GM12878 (cell line): Measurements from ENCODE around the gene IL22RA2. TPM values are rescaled to one million over a fixed set of nuclear protein-coding genes. Genes with fewer than 3 reads are reported as not detected.

ENCODE experiments used
- BACH1 ChIP-seq: fragments of 450-650 bp; IDR thresholded peaks from 2 replicates; pipeline ENCODE4 v1.6.1; 2017; ENCODE audit warnings: mild to moderate bottlenecking, borderline replicate concordance
- CBX5 ChIP-seq: sonication (generic); IDR thresholded peaks from 2 replicates; pipeline ENCODE4 v1.6.1; 2016; ENCODE audit warnings: low read depth, moderate library complexity, mild to moderate bottlenecking, inconsistent platforms
- EZH2 ChIP-seq: IDR thresholded peaks from 2 replicates; pipeline ENCODE4 v1.6.1; 2012; ENCODE audit warnings: low read depth, mild to moderate bottlenecking, control low read depth, inconsistent platforms, low read length, borderline replicate concordance; ENCODE audit not compliant: control insufficient read depth
- IKZF2 ChIP-seq, 2 experiments: fragments of 450-650 bp; IDR thresholded peaks; 2 replicates each; pipeline ENCODE4 v1.6.1; 2017; ENCODE audit warnings: mild to moderate bottlenecking in 2 of 2, moderate library complexity in 2 of 2
- KLF5 ChIP-seq: fragments of 450-650 bp; IDR thresholded peaks from 2 replicates; pipeline ENCODE4 v1.6.1; 2014; ENCODE audit warnings: mild to moderate bottlenecking; ENCODE audit not compliant: partially characterized antibody
- MYC ChIP-seq: IDR thresholded peaks from 2 replicates; pipeline ENCODE4 v1.6.1; 2011; ENCODE audit warnings: mild to moderate bottlenecking, low read length, moderate library complexity, inconsistent platforms; ENCODE audit not compliant: insufficient read depth, insufficient replicate concordance, insufficient read length, severe bottlenecking
- NBN ChIP-seq: fragments of 450-650 bp; IDR thresholded peaks from 2 replicates; pipeline ENCODE4 v1.6.1; 2016
- NFYA ChIP-seq: IDR thresholded peaks from 2 replicates; pipeline ENCODE4 v1.6.1; 2011; ENCODE audit warnings: low read depth, mild to moderate bottlenecking, low read length, improper control_type of control experiment, borderline replicate concordance
- NR2F1 ChIP-seq: fragments of 450-650 bp; conservative IDR thresholded peaks from 2 replicates; pipeline ENCODE4 v1.6.1; 2017; ENCODE audit warnings: mild to moderate bottlenecking
- RAD21 ChIP-seq: IDR thresholded peaks from 2 replicates; pipeline ENCODE4 v1.6.1; 2011; ENCODE audit warnings: mild to moderate bottlenecking, low read depth, low read length, moderate library complexity; ENCODE audit not compliant: insufficient read depth
- RBBP5 ChIP-seq: fragments of 200-600 bp; sonication (generic); conservative IDR thresholded peaks from 2 replicates; pipeline ENCODE4 v1.6.1; 2016
- TAF1 ChIP-seq: IDR thresholded peaks from 2 replicates; pipeline ENCODE4 v1.6.1; 2011; ENCODE audit warnings: mild to moderate bottlenecking, low read depth, low read length, borderline replicate concordance
- polyA plus RNA-seq, 11 experiments: library from polyadenylated mRNA; depleted of rRNA in 4 of 11; unstranded in 6 of 11; stranded (reverse) in 5 of 11; fragments of >200 nt; fragmentation: Nextera tagmentation in 4 of 11; fragmentation: Illumina TruSeq in 1 of 11; extraction: Ambion mirVana in 4 of 11; extraction: Trizol in 1 of 11; gene quantifications; 1 replicate in 1 of 11; 2 replicates in 10 of 11; pipeline versions ENCODE4 v1.2.1 to v1.2.3, GENCODE V29; 2011 to 2016; ENCODE audit warnings: inconsistent platforms in 2 of 11, missing spikeins in 2 of 11, low read depth in 1 of 11
- total RNA-seq, 4 experiments: library from RNA; depleted of rRNA in 3 of 4; stranded (reverse); fragments of >200 nt in 3 of 4; fragmentation: Illumina TruSeq in 1 of 4; extraction: Trizol in 1 of 4; gene quantifications; 2 replicates each; pipeline versions ENCODE4 v1.2.1 to v1.2.3, GENCODE V29; 2013 to 2021
- TF ChIP-seq, protein P1 (sequence below): IDR thresholded peaks from 2 replicates; pipeline ENCODE4 v1.6.1; 2012; ENCODE audit warnings: low read length, inconsistent platforms
- TF ChIP-seq, protein P2 (sequence below): fragments of 450-650 bp; formaldehyde crosslinking; IDR thresholded peaks from 2 replicates; pipeline ENCODE4 v1.4.0; 2022; ENCODE audit warnings: mild to moderate bottlenecking, moderate library complexity
- TF ChIP-seq, protein P3 (sequence below), 3 experiments: IDR thresholded peaks in 2 of 3; conservative IDR thresholded peaks in 1 of 3; 2 replicates each; pipeline ENCODE4 v1.5.1; 2011; ENCODE audit warnings: low read depth in 3 of 3, low read length in 3 of 3, mild to moderate bottlenecking in 3 of 3, control low read depth in 2 of 3, moderate library complexity in 2 of 3, inconsistent platforms in 1 of 3, mixed read lengths in 1 of 3; ENCODE audit not compliant: control insufficient read depth in 2 of 3, insufficient read depth in 1 of 3; ENCODE audit errors: extremely low read depth in 1 of 3
- TF ChIP-seq, protein P4 (sequence below): fragments of 450-650 bp; IDR thresholded peaks from 2 replicates; pipeline ENCODE4 v1.6.1; 2016; ENCODE audit warnings: mild to moderate bottlenecking, moderate library complexity, borderline replicate concordance

Gene IL22RA2
- total and polyA plus RNA-seq, 10 of the 15 experiments (the other 5 are each of a cell fraction or from before 2014, with no cell fraction given), result 0.05 to 0.22 (median 0.09) TPM; not detected in 3

DNA sequence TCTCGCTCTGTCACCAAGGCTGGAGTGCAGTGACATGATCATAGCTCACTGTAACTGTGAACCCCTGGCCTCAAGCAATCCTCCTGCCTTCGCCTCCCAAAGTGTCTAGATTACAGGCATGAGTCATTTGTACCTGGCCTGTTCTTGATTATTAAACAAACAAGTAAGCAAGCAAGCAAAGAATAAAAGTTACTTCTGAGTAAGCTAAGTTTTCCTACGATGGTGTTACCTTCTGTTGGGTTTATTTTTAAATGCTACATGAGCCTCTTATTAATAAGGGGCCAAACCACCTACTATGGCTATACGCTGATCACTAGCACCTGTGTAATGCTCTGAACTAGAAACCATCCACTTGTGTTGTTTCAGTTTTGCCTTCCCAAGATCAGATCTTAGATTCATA lies 50.8 kb downstream of the IL22RA2 start (continued):
- TF ChIP-seq IKZF2 (IDR thresholded peaks at IDR 0.05), result no peak
- TF ChIP-seq CBX5, result peak; percentile 56; the same call in 1 of the 2 replicates
- TF ChIP-seq NFYA, result no peak
- TF ChIP-seq TAF1, result no peak
- TF ChIP-seq, protein P1, sequence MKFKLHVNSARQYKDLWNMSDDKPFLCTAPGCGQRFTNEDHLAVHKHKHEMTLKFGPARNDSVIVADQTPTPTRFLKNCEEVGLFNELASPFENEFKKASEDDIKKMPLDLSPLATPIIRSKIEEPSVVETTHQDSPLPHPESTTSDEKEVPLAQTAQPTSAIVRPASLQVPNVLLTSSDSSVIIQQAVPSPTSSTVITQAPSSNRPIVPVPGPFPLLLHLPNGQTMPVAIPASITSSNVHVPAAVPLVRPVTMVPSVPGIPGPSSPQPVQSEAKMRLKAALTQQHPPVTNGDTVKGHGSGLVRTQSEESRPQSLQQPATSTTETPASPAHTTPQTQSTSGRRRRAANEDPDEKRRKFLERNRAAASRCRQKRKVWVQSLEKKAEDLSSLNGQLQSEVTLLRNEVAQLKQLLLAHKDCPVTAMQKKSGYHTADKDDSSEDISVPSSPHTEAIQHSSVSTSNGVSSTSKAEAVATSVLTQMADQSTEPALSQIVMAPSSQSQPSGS, result peak; percentile 73; the same call in 1 of the 2 replicates
- TF ChIP-seq, protein P2, sequence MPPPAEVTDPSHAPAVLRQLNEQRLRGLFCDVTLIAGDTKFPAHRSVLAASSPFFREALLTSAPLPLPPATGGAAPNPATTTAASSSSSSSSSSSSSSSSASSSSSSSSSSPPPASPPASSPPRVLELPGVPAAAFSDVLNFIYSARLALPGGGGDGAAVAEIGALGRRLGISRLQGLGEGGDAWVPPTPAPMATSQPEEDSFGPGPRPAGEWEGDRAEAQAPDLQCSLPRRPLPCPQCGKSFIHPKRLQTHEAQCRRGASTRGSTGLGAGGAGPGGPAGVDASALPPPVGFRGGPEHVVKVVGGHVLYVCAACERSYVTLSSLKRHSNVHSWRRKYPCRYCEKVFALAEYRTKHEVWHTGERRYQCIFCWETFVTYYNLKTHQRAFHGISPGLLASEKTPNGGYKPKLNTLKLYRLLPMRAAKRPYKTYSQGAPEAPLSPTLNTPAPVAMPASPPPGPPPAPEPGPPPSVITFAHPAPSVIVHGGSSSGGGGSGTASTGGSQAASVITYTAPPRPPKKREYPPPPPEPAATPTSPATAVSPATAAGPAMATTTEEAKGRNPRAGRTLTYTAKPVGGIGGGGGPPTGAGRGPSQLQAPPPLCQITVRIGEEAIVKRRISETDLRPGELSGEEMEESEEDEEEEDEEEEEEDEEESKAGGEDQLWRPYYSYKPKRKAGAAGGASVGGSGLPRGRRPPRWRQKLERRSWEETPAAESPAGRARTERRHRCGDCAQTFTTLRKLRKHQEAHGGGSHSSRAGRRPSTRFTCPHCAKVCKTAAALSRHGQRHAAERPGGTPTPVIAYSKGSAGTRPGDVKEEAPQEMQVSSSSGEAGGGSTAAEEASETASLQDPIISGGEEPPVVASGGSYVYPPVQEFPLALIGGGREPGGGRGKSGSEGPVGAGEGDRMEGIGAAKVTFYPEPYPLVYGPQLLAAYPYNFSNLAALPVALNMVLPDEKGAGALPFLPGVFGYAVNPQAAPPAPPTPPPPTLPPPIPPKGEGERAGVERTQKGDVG, result no peak
- TF ChIP-seq BACH1, result no peak
- no peak for TF ChIP-seq KLF5
- TF ChIP-seq, protein P3, sequence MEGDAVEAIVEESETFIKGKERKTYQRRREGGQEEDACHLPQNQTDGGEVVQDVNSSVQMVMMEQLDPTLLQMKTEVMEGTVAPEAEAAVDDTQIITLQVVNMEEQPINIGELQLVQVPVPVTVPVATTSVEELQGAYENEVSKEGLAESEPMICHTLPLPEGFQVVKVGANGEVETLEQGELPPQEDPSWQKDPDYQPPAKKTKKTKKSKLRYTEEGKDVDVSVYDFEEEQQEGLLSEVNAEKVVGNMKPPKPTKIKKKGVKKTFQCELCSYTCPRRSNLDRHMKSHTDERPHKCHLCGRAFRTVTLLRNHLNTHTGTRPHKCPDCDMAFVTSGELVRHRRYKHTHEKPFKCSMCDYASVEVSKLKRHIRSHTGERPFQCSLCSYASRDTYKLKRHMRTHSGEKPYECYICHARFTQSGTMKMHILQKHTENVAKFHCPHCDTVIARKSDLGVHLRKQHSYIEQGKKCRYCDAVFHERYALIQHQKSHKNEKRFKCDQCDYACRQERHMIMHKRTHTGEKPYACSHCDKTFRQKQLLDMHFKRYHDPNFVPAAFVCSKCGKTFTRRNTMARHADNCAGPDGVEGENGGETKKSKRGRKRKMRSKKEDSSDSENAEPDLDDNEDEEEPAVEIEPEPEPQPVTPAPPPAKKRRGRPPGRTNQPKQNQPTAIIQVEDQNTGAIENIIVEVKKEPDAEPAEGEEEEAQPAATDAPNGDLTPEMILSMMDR (IDR thresholded peaks at IDR 0.05 in 2 of 3, conservative IDR thresholded peaks at IDR 0.05 in 1 of 3; ENCODE audit: control insufficient read depth in 2 of 3, extremely low read depth in 1 of 3, insufficient read depth in 1 of 3, low read depth in 3 of 3, low read length in 3 of 3), result no peak
- TF ChIP-seq, protein P4, sequence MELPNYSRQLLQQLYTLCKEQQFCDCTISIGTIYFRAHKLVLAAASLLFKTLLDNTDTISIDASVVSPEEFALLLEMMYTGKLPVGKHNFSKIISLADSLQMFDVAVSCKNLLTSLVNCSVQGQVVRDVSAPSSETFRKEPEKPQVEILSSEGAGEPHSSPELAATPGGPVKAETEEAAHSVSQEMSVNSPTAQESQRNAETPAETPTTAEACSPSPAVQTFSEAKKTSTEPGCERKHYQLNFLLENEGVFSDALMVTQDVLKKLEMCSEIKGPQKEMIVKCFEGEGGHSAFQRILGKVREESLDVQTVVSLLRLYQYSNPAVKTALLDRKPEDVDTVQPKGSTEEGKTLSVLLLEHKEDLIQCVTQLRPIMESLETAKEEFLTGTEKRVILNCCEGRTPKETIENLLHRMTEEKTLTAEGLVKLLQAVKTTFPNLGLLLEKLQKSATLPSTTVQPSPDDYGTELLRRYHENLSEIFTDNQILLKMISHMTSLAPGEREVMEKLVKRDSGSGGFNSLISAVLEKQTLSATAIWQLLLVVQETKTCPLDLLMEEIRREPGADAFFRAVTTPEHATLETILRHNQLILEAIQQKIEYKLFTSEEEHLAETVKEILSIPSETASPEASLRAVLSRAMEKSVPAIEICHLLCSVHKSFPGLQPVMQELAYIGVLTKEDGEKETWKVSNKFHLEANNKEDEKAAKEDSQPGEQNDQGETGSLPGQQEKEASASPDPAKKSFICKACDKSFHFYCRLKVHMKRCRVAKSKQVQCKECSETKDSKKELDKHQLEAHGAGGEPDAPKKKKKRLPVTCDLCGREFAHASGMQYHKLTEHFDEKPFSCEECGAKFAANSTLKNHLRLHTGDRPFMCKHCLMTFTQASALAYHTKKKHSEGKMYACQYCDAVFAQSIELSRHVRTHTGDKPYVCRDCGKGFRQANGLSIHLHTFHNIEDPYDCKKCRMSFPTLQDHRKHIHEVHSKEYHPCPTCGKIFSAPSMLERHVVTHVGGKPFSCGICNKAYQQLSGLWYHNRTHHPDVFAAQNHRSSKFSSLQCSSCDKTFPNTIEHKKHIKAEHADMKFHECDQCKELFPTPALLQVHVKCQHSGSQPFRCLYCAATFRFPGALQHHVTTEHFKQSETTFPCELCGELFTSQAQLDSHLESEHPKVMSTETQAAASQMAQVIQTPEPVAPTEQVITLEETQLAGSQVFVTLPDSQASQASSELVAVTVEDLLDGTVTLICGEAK, result no peak
- no peak for TF ChIP-seq MYC
- TF ChIP-seq EZH2, result no peak
- peak; percentile 12; the same call in 1 of the 2 replicates for TF ChIP-seq RAD21
- no peak for TF ChIP-seq NR2F1
- no peak for TF ChIP-seq NBN
- no peak for TF ChIP-seq RBBP5
